Endometrial microvascular endothelial cells (primary cell): ENCODE data around the gene RRAD. TPM values are rescaled to one million over a fixed set of nuclear protein-coding genes. Genes with fewer than 3 reads are reported as not detected.
"Not testable (repeated sequence)": the region's sequence is repeated elsewhere in the genome, so short reads cannot be mapped to it uniquely, and the experiment has no call there.

ENCODE experiments used
- in situ Hi-C: cut with HindIII; loops from 2 replicates; pipeline ENCODE4 v1.10.0; 2017; ENCODE audit warnings: low sequenced_read_pairs, low pct_unique_long_range_greater_than_20kb; ENCODE audit errors: inconsistent ontology term
- total RNA-seq: library from RNA; depleted of rRNA; stranded (reverse); fragments of >200 nt; gene quantifications from one replicate; pipeline ENCODE4 v1.2.3, GENCODE V29; 2015; ENCODE audit errors: inconsistent ontology term

RRAD gene
- total RNA-seq, 1 donor from 2014 or later, result 0.46 TPM

- in situ Hi-C loops, result no loop called here
Measured at GRCh38 chr16:66906916-66907836, 18.2 kb downstream of the RRAD start.

DNA sequence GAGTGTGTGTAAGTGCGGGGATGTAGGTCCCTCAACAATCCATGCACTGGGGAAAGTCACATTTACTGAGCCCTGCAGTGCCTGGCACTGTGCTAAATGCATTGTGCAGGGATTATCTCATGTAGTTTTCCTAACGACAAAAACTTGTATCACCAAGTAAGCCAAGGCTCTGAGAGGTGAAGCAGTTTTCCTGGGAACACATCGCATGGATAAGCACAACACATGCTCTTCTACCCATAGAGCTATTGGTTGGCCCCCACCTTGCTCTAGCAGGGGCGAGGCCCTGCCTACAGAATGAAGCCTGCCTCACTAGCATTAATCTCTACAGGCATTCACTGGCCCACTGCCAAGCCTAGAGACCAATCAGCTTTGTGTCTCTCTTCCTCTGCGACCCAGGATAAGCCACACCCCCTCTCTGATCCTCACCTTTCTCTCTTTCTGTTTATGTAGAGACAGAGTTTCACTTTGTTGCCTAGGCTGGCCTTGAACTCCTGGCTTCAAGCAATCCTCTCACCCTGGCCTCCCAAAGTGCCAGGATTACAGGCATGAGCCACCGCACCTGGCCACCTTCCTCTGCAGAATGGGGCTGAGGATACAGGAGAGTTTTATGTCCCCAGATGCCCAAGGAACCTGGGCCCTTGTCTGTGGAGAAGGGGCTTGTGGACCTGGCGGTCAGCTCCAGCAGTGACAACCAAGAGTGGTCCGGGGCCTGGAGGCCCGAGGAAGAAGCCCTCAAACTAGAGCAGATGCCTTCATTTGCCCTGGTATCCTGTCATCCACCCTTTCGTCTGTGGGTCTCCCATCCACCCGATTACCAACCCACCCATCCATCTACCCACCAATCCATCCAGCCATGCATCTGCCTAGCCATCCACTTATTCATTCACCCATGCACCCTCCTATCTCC, 19.4 kb downstream of the RRAD start:
- in situ Hi-C loops, result no loop called here

GRCh38 chr16:66904846-66905632, 20.3 kb downstream of the RRAD start:
- in situ Hi-C loops, result no loop called here

GRCh38 chr16:66904428-66904845, 20.9 kb downstream of the RRAD start:
- in situ Hi-C loops, result no loop called here

DNA sequence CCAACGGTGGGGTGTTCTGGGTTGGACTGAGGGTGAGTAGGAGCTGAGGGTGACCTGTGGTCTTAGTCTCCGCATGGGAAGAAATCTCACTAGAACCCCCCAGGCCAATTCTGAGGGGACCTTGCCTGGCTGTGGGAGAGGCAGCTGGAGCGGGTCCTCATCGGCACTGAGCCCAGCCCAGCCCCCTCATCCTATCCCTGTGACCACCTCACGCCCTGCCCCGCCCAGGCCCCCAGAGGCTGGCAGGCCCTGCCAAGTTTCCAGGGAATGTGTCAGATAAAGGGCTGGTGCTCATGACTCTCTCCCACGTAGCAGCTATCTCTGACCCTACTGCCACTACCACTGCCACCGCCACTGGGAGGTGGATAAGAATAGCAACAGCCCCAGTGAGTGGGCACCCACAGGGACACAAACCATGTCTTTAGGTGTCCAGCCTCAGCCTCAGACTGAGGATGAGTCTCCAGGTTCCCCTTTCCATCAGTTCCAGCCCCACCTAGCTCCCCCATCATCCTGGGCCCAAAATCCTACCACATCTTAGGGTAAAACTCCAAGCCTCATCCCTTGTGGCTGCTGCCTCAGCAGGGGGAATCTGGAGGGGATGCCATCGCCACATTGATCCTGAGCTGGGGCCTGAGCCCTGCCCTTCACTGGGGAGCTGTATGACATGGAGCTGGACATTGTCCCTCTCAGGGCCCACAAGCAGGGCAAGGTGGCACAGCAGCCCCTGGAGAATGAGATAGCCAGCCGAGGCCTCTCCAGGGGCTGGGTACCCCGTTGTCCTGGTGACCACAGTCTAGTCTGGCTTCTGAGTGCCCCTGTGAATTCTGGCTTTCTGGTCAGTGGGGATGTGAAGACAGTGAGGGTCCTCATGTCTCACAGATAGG, 21.5 kb downstream of the RRAD start:
- in situ Hi-C loops, result no loop called here

DNA sequence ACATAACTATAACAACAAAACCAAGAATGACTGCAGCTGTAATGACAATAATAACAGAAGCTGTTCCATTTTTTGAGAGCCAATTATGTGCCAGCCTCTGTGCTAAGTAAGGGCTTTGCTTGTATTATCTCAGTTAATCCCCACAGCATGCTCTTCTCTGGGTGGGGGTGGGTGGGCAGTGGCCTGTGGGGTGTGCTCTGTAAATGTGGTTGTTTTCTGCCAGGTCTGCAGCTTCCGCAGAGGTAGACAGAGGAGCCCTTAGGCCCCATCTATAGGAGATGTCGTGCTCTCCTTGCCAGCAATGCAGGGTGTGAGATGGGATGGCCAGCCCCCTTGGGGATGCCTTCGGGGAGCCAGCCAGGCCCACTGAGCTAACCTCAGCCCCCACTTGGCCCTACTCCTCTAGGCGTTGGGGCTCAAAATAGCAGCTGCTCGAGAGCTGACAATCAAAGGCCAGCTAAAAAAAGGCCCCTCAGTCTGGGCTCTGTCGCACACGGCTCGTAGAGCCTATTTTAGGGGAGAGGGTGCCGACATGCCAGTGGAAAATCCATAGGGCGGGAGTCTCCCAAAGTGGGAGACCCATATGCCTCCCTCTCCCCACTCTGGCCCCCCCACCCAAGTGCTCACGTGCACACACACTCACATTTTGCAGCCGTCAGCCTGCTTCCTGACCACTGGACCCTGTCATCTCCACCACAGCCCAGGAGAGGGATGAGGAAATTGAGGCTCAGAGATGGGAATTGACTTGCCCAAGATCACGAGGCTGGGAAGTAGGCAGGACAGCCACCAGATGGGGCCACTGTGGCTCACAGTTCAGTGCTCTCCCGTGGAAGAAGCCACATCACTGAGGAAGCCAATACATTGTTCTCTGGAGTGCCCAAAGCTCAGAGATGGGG, 22.4 kb downstream of the RRAD start:
- in situ Hi-C loops, result no loop called here

GRCh38 chr16:66901626-66902025, 23.7 kb downstream of the RRAD start:
- in situ Hi-C loops, result no loop called here

- in situ Hi-C loops, result no loop called here
Measured at GRCh38 chr16:66900721-66901441, 24.5 kb downstream of the RRAD start.

DNA sequence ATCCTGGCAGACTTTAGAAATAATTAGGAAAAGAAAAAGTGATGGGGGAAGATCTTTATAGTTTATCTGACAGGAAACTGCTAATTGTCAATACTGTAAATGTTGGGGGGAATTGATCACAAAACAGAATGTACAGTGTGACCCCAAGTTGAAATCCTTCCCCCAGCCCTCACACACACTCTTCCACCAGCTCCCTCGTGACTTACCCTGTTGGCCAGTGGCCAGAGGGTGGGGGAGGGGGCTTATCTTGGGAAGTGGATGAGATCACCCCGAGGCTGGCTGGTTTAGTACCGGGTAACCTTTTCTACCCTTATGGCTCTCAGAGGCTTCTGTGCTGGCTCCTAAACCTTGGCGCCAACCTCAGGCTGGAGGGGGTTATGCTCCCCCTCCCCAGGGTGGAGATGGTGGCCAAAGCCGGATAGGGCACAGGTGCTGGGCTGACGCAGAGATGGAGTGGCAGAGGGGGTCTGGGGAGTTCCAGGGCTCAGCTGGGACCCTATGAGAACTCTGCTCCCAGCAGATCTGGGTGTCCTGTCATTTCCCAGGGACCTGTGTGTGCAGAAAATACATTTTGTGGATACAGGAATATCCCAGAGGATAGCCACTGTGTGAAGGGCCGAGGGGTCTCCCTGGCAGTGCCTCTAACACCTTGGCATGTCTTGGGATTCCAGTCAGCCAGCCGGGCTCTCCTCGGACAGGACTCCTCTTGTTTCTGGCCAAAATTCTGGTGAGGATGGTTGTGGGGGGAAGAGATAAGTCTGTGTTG, 25.2 kb downstream of the RRAD start:
- in situ Hi-C loops, result no loop called here

- in situ Hi-C loops, result no loop called here
Measured at GRCh38 chr16:66899310-66899944, 25.9 kb downstream of the RRAD start.

- in situ Hi-C loops, result no loop called here
Measured at GRCh38 chr16:66898933-66899309, 26.4 kb downstream of the RRAD start.

- in situ Hi-C loops, result no loop called here
Measured at GRCh38 chr16:66898207-66898606, 27.1 kb downstream of the RRAD start.

DNA sequence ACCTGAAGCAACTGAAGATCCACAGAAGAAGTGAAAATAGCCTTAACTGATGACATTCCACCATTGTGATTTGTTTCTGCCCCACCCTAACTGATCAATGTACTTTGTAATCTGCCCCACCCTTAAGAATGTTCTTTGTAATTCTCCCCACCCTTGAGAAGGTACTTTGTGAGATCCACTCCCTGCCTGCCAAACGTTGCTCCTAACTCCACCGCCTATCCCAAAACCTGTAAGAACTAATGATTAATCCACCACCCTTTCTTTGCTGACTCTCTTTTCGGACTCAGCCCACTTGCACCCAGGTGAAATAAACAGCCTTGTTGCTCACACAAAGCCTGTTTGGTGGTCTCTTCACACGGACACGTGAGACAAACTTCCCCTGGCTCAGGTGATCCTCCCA, 28.7 kb downstream of the RRAD start:
- in situ Hi-C loops, result not testable (repeated sequence)

- in situ Hi-C loops, result no loop called here
Measured at GRCh38 chr16:66895999-66896398, 29.3 kb downstream of the RRAD start.

- in situ Hi-C loops, result no loop called here
Measured at GRCh38 chr16:66895689-66895979, 29.7 kb downstream of the RRAD start.
